WERI-Rb-1 (cell line): ENCODE results near the gene SMYD3.

ENCODE experiments used
- DNase-seq: peaks from one replicate; pipeline ENCODE4 v3.0.0-alpha.2; 2020
- H3K27ac ChIP-seq: fragments of 250-450 bp; sonication (Bioruptor Pico); 2 replicates; pipeline ENCODE4 v1.5.1; 2020; ENCODE audit warnings: mild to moderate bottlenecking, moderate library complexity
- H3K27me3 ChIP-seq: fragments of 250-450 bp; sonication (Bioruptor Pico); 2 replicates; pipeline ENCODE4 v1.5.1; 2021; ENCODE audit warnings: mild to moderate bottlenecking, low read depth, moderate library complexity; ENCODE audit not compliant: insufficient read depth, severe bottlenecking
- H3K36me3 ChIP-seq: fragments of 250-450 bp; sonication (Bioruptor Pico); 2 replicates; pipeline ENCODE4 v1.5.1; 2020; ENCODE audit warnings: mild to moderate bottlenecking, moderate library complexity
- H3K4me3 ChIP-seq: 2 replicates; pipeline ENCODE4 v1.5.1; 2011; ENCODE audit warnings: low read depth, mild to moderate bottlenecking, control low read depth, low read length
- H3K9me3 ChIP-seq: fragments of 250-450 bp; sonication (Bioruptor Pico); 2 replicates; pipeline ENCODE4 v1.5.1; 2021; ENCODE audit warnings: mild to moderate bottlenecking, moderate library complexity; ENCODE audit not compliant: severe bottlenecking
- CTCF ChIP-seq: IDR thresholded peaks from 2 replicates; pipeline ENCODE4 v1.5.1; 2011; ENCODE audit warnings: low read depth, mild to moderate bottlenecking, control low read depth, inconsistent platforms, low read length

The SMYD3 gene

GRCh38 chr1:246067432-246068216, 439.5 kb downstream of the SMYD3 start:
- no peak for DNase-seq
- TF ChIP-seq CTCF, result no peak
- Histone ChIP-seq H3K27me3 (no peaks in the 10 kb centered on the region), H3K27ac (no peak overlapping the region), H3K36me3 (no peaks in the 10 kb centered on the region), H3K9me3 (no peaks in the 10 kb centered on the region), H3K4me3 (no peak overlapping the region)

DNA sequence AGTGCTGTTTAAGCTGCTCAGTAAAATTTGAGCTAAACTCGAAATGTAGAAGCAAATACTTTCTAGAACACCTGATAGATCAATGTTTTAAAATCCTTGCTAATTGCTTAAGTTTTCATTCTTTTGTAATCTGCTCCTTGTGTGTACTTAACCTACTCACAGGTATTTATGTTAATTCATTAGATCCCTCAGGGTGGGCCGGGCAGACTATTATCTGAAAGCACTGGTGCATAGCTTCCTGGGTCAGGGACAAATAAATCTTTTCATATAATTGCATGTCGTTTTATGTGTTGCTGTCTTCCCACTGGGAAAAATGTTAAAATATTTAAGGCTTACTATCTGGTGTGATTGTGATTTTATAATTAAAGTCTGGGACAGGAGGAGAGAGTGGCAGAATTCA, 440.5 kb downstream of the SMYD3 start:
- H3K27me3 ChIP-seq, result no peaks in the 10 kb centered on the region
- TF ChIP-seq CTCF, result no peak
- DNase-seq, result no peak
- no peaks in the 10 kb centered on the region for H3K36me3 ChIP-seq
- no peaks in the 10 kb centered on the region for H3K9me3 ChIP-seq
- no peak overlapping the region for H3K27ac ChIP-seq
- no peak overlapping the region for H3K4me3 ChIP-seq

DNA sequence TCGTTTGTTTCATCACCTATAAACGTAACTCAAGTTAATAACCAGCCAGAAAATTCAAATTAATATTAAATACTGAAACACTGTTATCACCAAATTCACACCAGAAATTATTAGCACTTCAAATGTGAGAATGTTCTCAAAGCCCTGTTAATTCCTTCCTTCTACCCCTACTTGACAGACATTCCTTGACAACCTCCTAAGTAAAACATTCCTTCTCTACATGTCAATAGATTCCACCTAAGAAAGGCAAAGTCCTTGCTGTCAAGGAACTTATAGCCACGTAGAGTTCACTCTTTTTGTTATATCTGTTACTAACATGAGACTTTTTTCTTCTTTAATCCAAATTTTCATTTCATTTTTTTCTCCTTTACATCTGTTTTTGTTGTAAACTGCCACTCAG, 441.5 kb downstream of the SMYD3 start:
- no peak overlapping the region for H3K27ac ChIP-seq
- TF ChIP-seq CTCF, result no peak
- H3K36me3 ChIP-seq, result no peaks in the 10 kb centered on the region
- no peak overlapping the region for H3K4me3 ChIP-seq
- no peaks in the 10 kb centered on the region for H3K9me3 ChIP-seq
- no peak for DNase-seq
- no peaks in the 10 kb centered on the region for H3K27me3 ChIP-seq

GRCh38 chr1:246064891-246065290, 442.2 kb downstream of the SMYD3 start:
- TF ChIP-seq CTCF, result no peak
- no peak overlapping the region for H3K4me3 ChIP-seq
- no peak for DNase-seq
- H3K36me3 ChIP-seq, result no peaks in the 10 kb centered on the region
- H3K27ac ChIP-seq, result no peak overlapping the region
- no peaks in the 10 kb centered on the region for H3K9me3 ChIP-seq
- no peaks in the 10 kb centered on the region for H3K27me3 ChIP-seq

GRCh38 chr1:246063013-246063616, 444.0 kb downstream of the SMYD3 start:
- no peak for DNase-seq
- Histone ChIP-seq H3K27ac (no peak overlapping the region), H3K9me3 (no peaks in the 10 kb centered on the region), H3K4me3 (no peak overlapping the region), H3K27me3 (no peaks in the 10 kb centered on the region), H3K36me3 (no peaks in the 10 kb centered on the region)
- no peak for TF ChIP-seq CTCF

GRCh38 chr1:246058466-246058865, 448.6 kb downstream of the SMYD3 start:
- no peak overlapping the region for H3K27ac ChIP-seq
- H3K27me3 ChIP-seq, result no peaks in the 10 kb centered on the region
- no peak for TF ChIP-seq CTCF
- no peaks in the 10 kb centered on the region for H3K9me3 ChIP-seq
- no peaks in the 10 kb centered on the region for H3K36me3 ChIP-seq
- no peak for DNase-seq
- H3K4me3 ChIP-seq, result no peak overlapping the region
